Skin epidermis (tissue), 12 donors: ENCODE data around the gene KIAA0319L.
"Not testable (repeated sequence)": the region's sequence is repeated elsewhere in the genome, so short reads cannot be mapped to it uniquely, and the experiment has no call there.

ENCODE experiments used
- H3K27ac ChIP-seq, 21 experiments: fragments of 200-600 bp; sonication (generic) in 11 of 21; one replicate each; pipeline ENCODE4 v1.5.0; 2020; ENCODE audit warnings: mild to moderate bottlenecking in 3 of 21, inconsistent platforms in 2 of 21, moderate library complexity in 2 of 21
- H3K4me3 ChIP-seq, 7 experiments: fragments of 200-600 bp; sonication (generic) in 2 of 7; one replicate each; pipeline ENCODE4 v1.5.0; 2020; ENCODE audit warnings: inconsistent platforms in 2 of 7, mild to moderate bottlenecking in 2 of 7, moderate library complexity in 1 of 7

KIAA0319L gene

DNA sequence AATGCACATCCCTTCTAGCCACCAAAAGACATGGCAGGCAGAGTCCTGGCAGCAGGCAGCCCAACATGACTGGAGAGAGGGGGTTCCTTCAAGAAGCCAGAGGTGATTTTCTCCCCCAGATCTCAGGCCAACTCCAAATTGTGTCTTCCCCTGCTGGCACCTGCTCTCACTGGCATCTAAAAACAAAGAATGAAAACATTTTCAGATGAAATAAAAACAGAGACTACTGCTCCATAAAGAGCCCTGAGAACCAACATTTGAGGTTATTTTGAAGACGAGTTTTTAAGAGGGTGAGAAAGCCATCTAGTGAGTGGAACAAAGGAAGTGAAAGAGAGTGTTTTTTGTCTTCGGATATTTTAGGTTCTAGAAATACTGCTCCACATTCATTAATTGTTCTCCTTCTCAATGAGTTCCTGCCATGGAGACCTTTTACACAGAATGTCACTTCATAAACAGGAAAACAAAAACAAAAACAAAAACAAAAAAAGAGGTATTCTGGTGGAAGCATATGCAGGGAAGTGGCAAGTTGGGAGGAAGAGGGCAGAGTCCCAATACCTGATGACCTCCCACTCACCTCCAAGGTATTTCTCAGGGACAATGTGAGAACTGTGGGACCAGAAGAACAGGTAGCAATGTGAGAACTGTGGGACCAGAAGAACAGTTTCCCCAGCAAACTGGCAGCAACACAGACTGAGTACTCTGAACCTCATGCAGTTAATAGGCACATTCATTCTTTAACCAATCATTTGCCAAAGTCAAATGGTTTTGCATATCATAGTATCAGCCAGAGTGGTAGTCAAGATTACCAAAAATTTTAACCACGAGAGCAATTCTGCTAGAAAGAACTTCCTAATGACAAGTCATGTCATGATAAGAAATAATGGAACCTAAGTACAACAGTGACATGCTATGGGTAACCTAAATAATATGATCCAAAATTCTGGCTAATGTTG, 50.0 kb downstream of the KIAA0319L start:
- no peak overlapping the region for H3K4me3 ChIP-seq
- peak overlapping the region in 13 of 21 experiments; percentile 4 to 90 (median 57) for H3K27ac ChIP-seq

DNA sequence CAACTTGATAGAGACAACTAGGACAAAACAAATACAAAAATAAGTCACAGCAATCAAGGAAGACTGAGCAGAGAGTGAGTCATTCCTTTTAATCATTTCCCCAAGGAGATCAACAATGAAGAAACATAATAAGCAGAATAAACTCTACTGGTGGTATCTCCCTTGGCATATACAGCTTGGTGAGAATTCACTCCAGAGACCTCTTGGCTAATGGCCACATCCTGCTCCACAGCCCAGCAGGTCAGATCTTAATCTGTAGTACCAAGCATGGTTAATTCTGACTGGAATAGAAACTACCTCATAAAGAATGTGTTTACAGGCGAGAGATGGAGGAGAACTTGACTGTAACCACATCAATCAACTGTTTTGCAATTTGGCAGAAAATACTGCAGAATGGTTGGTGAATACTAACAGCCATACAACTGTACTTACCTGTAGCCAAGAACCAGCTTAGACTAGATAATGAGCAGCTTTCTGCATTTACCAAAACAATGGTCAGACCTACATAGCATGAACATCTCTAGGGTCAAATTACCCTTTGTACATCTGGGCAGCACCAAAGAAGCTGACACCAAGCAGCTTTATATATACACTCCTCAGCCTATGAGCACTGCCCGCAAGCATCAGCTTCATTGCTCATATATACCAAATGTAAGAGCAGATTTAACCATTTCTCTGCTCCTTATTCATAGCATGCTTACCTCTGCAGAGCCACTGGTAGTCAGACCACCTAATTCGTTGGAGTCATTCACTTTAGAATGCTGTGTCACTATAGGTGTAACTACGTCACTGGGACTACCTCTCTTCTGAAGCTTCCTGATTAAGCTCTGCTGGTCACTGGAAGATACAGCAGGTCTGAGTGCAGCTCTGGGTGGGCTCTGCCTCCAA, 51.0 kb downstream of the KIAA0319L start:
- Histone ChIP-seq H3K4me3 (no peak overlapping the region), H3K27ac (peak overlapping the region in 13 of 21 experiments; percentile 4 to 90 (median 57))

DNA sequence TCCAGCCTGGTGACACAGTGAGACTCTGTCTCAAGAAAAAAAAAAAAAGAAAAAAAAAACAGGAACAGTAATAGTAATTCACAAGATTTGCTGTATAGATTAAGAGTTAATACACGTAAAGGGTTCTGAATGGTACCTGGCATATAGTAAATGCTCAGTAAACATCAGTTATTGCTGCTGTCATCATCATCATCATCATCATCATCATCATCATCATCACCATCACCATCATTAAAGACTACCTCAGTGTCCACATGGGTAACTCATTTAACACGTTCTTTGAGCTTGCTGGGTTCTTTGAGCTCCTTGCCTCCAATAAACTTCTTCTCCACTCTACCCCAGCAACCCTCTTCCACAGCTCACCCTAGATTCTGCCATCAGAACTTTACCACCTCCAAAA, 55.0 kb downstream of the KIAA0319L start:
- no peak overlapping the region for H3K27ac ChIP-seq
- H3K4me3 ChIP-seq, result no peak overlapping the region

DNA sequence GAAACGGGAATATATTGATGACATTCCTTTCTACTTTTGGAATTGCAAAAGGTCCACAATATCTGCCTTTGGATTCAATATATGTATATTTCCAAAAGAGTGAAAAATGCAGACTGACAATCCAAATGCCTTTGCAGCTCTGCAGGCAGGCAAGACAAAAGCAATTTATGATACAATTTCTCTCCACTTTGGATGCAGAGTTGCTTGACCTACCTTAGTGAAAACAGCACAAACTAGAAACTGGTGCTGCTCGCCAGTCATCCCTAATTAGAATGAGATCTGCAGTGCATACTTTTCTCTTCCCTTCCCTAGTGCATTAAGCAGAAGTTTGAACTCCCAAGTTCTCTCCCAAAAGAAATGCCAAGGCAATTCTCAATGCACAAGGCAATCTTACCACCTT, 56.8 kb downstream of the KIAA0319L start:
- Histone ChIP-seq H3K27ac (peak overlapping the region in 1 of 21 experiments; percentile 45), H3K4me3 (no peak overlapping the region)

DNA sequence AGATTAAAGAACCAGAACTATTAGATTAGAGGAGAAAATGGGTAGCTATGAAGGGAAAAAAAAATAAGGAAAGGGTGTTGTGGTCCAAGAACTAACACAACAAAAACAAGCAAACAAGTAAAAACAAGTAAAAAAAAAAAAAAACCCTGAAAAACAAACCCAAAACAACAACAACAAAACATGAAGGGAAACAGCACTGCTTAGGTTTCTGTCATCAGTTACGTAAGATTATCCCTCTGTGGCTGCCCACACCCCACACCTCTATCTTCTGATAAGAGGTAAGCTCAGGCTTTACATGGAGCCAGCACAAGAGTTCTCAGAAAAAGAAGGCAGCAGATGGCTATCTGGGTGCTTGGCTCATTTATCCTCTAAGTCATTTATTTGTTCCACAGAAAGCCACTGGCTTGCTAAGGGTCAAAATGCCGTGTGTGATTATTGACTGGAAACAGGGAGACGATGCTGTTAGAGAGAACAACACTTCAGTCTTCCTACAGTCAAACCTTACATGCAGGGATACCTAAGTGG, 57.5 kb downstream of the KIAA0319L start:
- H3K27ac ChIP-seq, result peak overlapping the region in 4 of 21 experiments; percentile 13 to 57 (median 36)
- H3K4me3 ChIP-seq, result no peak overlapping the region

DNA sequence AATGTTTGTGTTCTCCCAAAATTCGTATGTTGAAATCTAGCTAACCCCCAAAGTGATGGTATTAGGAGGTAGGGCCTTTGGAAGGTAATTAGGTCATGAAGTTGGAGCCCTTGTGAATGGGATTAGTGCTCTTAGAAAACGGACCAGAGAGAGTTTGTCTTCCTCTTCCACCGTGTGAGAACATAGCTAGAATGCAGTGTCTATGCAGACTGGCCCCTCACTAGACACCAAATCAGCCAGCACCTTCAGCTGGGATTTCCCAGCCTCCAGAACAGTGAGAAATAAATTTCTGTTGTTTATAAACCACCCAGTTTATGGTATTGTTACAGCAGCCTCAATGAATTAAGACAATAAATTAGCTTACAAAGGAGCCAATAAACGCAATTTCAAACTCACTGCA, 58.0 kb downstream of the KIAA0319L start:
- no peak overlapping the region for H3K4me3 ChIP-seq
- H3K27ac ChIP-seq, result peak overlapping the region in 3 of 21 experiments; percentile 13 to 57 (median 26)

DNA sequence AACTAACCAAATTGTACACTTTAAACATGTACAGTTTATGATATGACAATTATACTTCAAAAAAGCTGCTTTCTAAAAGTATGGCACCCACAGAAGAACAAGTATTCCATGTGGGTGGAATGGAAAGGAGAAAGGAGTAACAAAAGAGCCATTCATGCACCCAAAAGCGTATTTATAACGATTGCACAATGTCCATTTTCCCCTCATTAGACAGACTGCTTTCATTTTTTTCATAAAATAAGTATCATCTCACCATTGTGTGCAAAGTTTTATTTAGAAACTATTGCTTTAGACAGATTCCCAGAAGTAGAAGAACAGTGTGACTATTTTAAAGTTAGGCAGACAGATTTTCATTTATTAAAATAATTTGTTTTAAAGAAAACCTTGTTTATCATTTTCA, 59.6 kb downstream of the KIAA0319L start:
- H3K27ac ChIP-seq, result no peak overlapping the region
- H3K4me3 ChIP-seq, result no peak overlapping the region

DNA sequence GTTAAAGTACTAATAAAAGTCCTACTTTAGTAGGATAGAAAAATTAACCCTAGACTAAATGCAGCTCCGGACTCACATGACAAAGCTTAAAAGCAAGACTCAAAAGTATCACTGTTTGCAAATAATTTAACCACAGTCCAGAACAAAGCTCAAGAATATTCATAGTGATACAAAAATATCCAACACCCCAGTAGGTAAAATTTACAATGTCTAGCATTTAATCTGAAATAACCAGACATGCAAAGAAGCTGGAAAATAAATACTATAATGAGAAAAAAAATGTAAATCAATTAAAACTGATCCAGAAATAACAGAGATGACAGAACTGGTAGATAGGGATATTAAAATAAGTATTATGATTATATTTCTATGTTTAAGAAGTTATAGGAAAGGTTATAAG, 67.0 kb downstream of the KIAA0319L start:
- H3K4me3 ChIP-seq, result no peak overlapping the region
- no peak overlapping the region for H3K27ac ChIP-seq

DNA sequence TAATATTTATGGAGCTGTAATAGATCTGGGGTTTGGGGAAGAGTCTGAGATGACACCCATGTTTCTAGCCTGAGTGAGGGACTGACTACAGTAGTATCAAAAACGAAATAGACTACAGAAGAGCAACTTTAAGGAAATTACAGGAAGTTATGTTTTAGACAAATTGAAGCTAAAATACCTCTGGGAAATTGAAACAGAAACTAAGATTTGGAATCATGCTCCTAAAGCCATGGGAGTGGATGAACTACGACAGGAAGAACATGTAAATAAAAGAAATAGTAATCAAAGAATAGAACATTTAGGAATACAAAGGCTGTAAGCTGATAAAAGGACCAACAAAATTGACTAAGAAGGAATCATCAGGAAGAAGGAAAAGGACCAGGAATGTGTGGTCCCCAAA, 68.9 kb downstream of the KIAA0319L start:
- Histone ChIP-seq H3K4me3 (peak overlapping the region in 1 of 7 experiments; percentile 4), H3K27ac (peak overlapping the region in 6 of 21 experiments; percentile 7 to 44 (median 25))

DNA sequence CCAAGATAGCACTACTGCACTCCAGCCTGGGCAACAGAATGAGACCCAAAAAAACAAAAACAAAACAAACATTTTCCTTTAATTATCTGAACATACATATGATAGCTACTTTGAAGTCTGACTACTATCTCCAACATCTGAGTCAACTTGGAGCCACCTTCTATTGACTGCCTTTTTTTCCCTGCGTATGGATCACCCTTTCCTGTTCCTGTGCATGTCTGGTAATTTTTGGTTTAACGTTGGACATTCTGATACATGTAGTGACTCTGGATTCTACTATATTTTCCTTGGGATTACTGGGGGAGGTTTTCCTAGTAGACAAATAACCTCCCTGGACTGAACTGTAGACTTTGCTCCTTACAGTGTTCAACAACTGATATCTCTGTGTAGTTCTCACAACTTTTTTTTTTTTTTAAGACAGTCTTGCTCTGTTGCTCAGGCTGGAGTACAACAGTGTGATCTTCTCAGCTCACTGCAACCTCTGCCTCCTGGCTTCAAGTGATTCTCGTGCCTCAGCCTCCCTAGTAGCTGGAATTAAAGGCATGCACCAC, 70.3 kb downstream of the KIAA0319L start:
- Histone ChIP-seq H3K4me3 (no peak overlapping the region), H3K27ac (no peak overlapping the region)

DNA sequence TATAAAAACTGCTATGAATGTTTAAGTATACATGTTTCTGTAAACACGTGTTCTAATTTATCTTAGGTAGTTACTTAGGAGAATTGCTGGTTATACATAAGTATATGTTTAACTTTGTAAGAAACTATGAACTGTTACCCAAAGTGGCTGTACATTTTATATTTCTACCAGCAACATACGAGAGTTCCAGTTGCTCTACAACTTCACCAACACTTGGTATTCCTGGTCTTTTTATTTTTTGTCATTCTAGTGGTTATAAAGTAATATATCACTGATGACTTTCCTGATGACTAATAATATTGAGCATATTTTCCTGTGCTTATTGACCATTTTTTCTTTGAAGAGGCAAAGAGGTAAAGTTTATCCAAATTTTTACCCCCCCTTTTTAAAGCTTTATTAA, 76.0 kb downstream of the KIAA0319L start:
- Histone ChIP-seq H3K27ac (no peak overlapping the region), H3K4me3 (no peak overlapping the region)

DNA sequence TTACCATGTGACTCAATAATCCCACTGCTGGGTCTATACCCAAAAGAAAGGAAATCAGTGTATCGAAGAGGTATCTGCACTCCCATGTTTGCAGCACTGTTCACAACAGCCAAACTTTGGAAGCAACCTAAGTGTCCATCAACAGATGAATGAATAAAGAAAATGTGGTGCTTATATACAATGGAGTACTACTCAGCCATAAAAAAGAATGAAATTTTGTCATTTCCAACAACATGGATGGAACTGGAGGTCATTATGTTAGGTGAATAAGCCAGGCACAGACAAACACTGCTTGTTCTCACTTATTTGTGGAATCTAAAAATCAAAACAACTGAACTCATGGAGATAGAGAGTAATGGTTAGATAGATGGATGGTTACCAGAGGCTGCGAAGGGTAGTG, 79.3 kb downstream of the KIAA0319L start:
- Histone ChIP-seq H3K27ac (no peak overlapping the region), H3K4me3 (no peak overlapping the region)

DNA sequence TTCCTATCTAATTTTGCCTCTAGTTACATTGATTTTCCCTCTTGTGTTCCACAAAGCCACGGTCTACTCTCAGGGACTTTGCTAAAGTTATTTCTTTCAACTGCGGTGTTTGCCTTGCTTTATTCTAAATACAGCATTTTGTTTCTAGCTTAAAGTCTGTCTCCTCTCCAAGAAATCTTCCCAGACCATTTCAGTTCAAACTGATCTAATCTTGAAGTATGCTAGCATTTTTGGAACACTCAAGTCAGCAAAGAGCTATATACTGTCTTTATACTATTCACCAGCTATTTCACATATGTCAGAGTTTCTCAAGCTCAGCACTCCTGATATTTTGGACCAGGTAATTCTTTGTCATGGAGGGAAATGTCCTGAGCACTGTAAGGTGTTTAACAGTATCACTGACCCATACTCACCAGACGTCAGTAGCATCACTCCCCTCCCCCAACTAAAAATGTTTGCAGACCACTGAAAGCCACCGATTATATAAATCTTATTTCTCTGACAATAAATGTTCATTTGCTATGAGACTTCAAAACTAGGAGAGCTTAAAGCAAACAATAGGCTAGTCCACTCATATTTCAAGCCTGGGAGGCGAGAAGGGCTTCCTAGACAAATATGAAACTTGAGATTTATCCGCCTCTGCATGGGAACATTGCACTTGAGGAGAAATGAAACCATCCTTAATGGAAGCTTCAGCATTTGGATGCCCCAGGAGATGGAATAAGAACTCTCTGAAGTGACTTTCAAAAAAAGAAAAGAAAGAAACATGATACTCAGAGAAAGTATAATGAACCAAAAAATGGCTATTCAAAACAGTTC, 81.1 kb downstream of the KIAA0319L start:
- H3K27ac ChIP-seq, result no peak overlapping the region
- no peak overlapping the region for H3K4me3 ChIP-seq

DNA sequence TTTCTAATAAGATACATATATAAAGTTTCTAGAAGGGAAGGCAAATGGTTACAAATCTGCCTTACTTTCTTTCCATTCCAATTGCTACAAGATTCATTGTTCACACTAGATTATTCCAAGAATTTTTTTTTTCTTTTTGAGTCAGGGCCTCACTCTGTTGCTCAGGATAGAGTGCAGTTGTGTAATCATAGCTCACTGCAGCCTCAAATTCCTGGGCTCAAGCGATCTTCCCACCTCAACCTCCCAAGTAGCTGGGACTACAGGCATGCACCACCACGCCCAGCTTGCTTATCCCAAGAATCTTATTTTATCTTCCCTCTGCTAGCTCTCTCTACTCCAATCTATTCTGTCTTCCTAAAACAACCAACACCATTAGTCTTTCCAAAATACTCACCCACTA, 81.8 kb downstream of the KIAA0319L start:
- no peak overlapping the region for H3K27ac ChIP-seq
- no peak overlapping the region for H3K4me3 ChIP-seq

DNA sequence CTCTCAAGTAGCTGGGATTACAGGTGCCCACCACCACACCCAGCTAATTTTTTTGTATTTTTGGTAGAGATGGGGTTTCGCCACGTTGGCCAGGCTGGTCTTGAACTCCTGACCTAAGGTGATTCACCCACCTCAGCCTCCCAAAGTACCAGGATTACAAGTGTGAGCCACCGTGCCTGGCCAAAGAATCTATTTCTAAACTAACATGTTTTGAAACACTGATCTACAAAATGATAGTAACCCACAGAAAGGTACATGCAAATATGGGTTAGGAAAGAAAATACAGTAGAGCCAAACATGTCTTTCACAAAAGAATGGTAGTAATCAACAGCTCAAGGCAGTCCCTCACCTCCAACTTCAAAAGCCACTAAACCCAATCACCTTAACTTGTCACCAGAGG, 84.0 kb downstream of the KIAA0319L start:
- H3K27ac ChIP-seq, H3K4me3 ChIP-seq: not testable (repeated sequence)

DNA sequence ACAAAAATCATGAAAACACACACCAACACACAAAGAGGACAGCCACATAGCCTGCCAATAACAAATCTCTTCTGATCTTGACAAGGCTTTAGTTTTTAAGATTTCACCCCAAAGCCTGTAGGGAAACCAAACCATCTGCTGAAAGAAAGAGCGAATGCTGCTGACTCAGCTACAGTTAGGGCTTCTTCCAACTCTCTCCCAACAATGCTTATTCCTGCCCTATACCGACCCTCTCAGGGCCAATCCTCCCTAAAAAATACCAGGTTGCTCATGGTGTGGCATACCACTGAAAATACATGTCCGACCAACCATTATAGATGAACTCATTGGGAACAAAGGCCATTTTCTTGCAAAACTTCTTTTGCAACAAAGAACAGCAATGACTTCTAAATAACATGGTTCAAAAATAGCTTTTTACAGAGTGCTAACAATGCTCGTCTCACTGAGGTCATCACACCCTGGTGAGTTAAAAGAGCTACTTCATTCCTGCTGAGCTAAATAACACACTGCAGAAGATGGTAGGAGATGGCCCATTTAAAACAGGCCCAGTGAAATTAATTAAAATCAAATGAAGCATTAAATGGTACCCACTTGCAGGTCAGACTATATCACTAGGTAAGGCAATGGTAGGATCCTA, 86.1 kb downstream of the KIAA0319L start:
- Histone ChIP-seq H3K4me3 (no peak overlapping the region), H3K27ac (no peak overlapping the region)

DNA sequence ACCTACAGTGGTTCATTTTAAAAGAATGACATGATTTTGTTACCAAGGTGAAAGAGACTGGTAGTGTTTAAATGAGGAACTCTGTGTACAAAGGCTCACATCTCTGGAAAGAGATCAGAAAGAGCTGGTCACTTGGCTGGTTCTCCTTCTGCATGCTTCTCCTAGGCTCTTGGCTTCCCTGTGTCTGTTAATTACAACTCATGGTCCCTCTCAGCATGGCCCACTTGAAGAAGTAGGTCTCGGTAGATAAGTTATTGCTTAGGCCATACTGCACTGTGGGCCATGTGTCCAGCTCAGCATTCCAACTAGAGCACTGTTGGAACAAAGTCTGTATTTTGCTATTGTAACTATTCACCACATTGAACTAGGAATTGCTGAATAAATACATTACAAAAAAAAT, 91.1 kb downstream of the KIAA0319L start:
- H3K27ac ChIP-seq, result no peak overlapping the region
- no peak overlapping the region for H3K4me3 ChIP-seq

DNA sequence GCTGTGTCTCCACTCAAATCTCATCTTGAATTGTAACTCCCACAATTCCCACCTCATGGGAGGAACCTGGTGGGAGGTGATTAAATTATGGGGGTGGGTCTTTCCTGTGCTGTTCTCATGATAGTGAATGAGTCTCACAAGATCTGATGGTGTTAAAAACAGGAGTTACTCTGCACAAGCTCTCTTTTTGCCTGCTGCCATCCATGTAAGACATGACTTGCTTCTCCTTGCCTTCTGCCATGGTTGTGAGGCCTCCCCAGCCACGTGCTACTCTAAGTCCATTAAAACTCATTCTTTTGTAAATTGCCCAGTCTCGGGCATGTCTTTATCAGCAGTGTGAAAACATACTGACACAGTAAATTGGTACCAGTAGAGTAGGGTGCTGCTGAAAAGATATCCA, 93.5 kb downstream of the KIAA0319L start:
- H3K4me3 ChIP-seq, H3K27ac ChIP-seq: not testable (repeated sequence)

DNA sequence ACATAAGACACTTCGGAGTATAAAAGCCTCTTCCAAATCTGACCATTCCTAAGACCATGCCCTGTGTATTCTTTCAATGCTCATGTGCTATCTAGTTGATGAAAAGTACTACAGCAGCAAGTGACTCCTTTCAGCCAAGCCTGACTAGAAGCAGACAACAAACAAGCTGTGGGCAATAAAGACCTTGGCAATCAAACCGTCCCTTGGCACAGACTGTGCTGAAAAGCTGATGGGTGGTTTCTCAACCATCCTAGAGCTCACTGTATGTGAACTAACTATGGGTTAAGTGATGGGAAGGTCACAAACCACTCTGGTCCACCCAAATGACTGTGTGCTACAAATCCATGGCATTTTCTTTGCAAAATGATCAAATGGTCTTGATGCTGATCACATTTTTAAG, 94.0 kb downstream of the KIAA0319L start:
- no peak overlapping the region for H3K4me3 ChIP-seq

More for the DNA sequence above, 94.0 kb downstream of the KIAA0319L start:
- H3K27ac ChIP-seq, result no peak overlapping the region
